GM12878 (cell line): ENCODE results near the gene ST7. TPM values are rescaled to one million over a fixed set of nuclear protein-coding genes. Genes with fewer than 3 reads are reported as not detected.
A peak's percentile ranks its signal among the peaks of the same experiment; 100 is the strongest.

Experiments
- ATAC-seq: fragments of 200-7000 bp; cut with Tn5 transposase; 3 replicates; pipeline ENCODE4 v1.9.1; 2020; ENCODE audit warnings: mild to moderate bottlenecking, moderate library complexity
- BruUV-seq: library from RNA; stranded (reverse); fragments of 400-500 nt; replicated peaks from 2 replicates; lab custom pipeline; 2021; lab: Mats Ljungman, UMichigan
- CTCF ChIA-PET: fragments of 300-600 bp; sonication (Branson Sonifier 250); formaldehyde crosslinking; extraction: SDS; loops from one replicate; lab custom pipeline; 2021; ENCODE audit warnings: inconsistent platforms; lab: Yijun Ruan, JAX
- POLR2A ChIA-PET: fragments of 350-600 bp; formaldehyde crosslinking; extraction: SDS; loops from one replicate; lab custom pipeline; 2021; ENCODE audit warnings: inconsistent platforms; lab: Charles Lee
- RAD21 ChIA-PET: fragments of 300-600 bp; sonication (Branson Sonifier 250); formaldehyde crosslinking; loops from one replicate; lab custom pipeline; 2023; ENCODE audit warnings: antibody characterized with exemption; ENCODE audit not compliant: unreplicated experiment; lab: Charles Lee
- SMC1A ChIA-PET: fragments of 300-600 bp; sonication (Branson Sonifier 250); formaldehyde crosslinking; loops from one replicate; lab custom pipeline; 2023; ENCODE audit not compliant: unreplicated experiment, uncharacterized antibody; lab: Charles Lee
- DNase-seq: peaks from one replicate; pipeline ENCODE4 v3.0.0-alpha.2; 2011; ENCODE audit warnings: low read depth, low spot score
- FAIRE-seq: peaks from 3 replicates; lab custom pipeline; 2011; peaks lifted over from hg19 to GRCh38; lab: Jason Lieb, UNC
- H2AFZ ChIP-seq: 2 replicates; pipeline ENCODE4 v1.6.0; 2011; ENCODE audit warnings: low read depth, low read length, control low read depth; ENCODE audit not compliant: control insufficient read depth
- H3K27ac ChIP-seq: 2 replicates; pipeline ENCODE4 v1.5.1; 2011; ENCODE audit warnings: control low read depth; ENCODE audit not compliant: control insufficient read depth, insufficient read depth
- H3K27me3 ChIP-seq, 2 experiments: replicated peaks in 1 of 2; 2 replicates each; pipeline versions ENCODE4 v1.6.0 to v1.6.1; 2011; ENCODE audit warnings: low read length in 1 of 2; ENCODE audit not compliant: control insufficient read depth in 2 of 2, insufficient read depth in 2 of 2
- H3K36me3 ChIP-seq, 2 experiments: 2 replicates each; pipeline ENCODE4 v1.5.1; 2011; ENCODE audit warnings: low read length in 1 of 2; ENCODE audit not compliant: control insufficient read depth in 2 of 2, insufficient read depth in 2 of 2
- H3K4me1 ChIP-seq: 2 replicates; pipeline ENCODE4 v1.6.1; 2011; ENCODE audit warnings: mild to moderate bottlenecking, low read length, moderate library complexity, mixed read lengths; ENCODE audit not compliant: control insufficient read depth, insufficient read depth
- H3K4me2 ChIP-seq: 2 replicates; pipeline ENCODE4 v1.6.0; 2011; ENCODE audit warnings: control low read depth; ENCODE audit not compliant: control insufficient read depth, insufficient read depth
- H3K4me3 ChIP-seq: fragments of 200-600 bp; sonication (generic); 2 replicates; pipeline ENCODE4 v1.5.1; 2016
- H3K79me2 ChIP-seq: 2 replicates; pipeline ENCODE4 v1.6.0; 2011; ENCODE audit warnings: low read length; ENCODE audit not compliant: control insufficient read depth, insufficient read depth
- H3K9ac ChIP-seq: 2 replicates; pipeline ENCODE4 v1.8.0; 2011; ENCODE audit warnings: low read length, control low read depth, mixed read lengths; ENCODE audit not compliant: control insufficient read depth, insufficient read depth
- H3K9me3 ChIP-seq: replicated peaks from 3 replicates; pipeline ENCODE4 v1.5.1; 2011; ENCODE audit warnings: mild to moderate bottlenecking, low read length; ENCODE audit not compliant: control insufficient read depth, insufficient read depth
- H4K20me1 ChIP-seq: 2 replicates; pipeline ENCODE4 v1.6.0; 2011; ENCODE audit not compliant: control insufficient read depth, insufficient read depth
- CBFB ChIP-seq: IDR thresholded peaks from 2 replicates; pipeline ENCODE4 v1.6.1; 2016; ENCODE audit warnings: antibody characterized with exemption, low read depth
- CBX5 ChIP-seq: sonication (generic); IDR thresholded peaks from 2 replicates; pipeline ENCODE4 v1.6.1; 2016; ENCODE audit warnings: low read depth, moderate library complexity, mild to moderate bottlenecking, inconsistent platforms
- CHD2 ChIP-seq: IDR thresholded peaks from 2 replicates; pipeline ENCODE4 v1.6.1; 2011; ENCODE audit warnings: low read depth, low read length, improper control_type of control experiment, borderline replicate concordance
- CHD4 ChIP-seq: fragments of 200-600 bp; sonication (generic); IDR thresholded peaks from 2 replicates; pipeline ENCODE4 v1.6.1; 2016; ENCODE audit warnings: mild to moderate bottlenecking
- ESRRA ChIP-seq: IDR thresholded peaks from 2 replicates; pipeline ENCODE4 v1.6.1; 2012; ENCODE audit warnings: mild to moderate bottlenecking, low read length, improper control_type of control experiment
- HCFC1 ChIP-seq: fragments of 150-350 bp; IDR thresholded peaks from 2 replicates; pipeline ENCODE4 v1.6.1; 2014; ENCODE audit warnings: low read length
- IRF4 ChIP-seq: IDR thresholded peaks from 2 replicates; pipeline ENCODE4 v1.6.1; 2011; ENCODE audit warnings: low read depth, low read length
- JUND ChIP-seq: IDR thresholded peaks from 2 replicates; pipeline ENCODE4 v1.6.1; 2012; ENCODE audit warnings: low read depth, mild to moderate bottlenecking, low read length, improper control_type of control experiment, moderate library complexity
- MEF2A ChIP-seq: IDR thresholded peaks from 2 replicates; pipeline ENCODE4 v1.6.1; 2011; ENCODE audit warnings: low read depth, mild to moderate bottlenecking, low read length, moderate library complexity; ENCODE audit not compliant: insufficient read depth
- MEF2B ChIP-seq: fragments of 450-650 bp; IDR thresholded peaks from 2 replicates; pipeline ENCODE4 v1.6.1; 2018; ENCODE audit warnings: mild to moderate bottlenecking, moderate library complexity; ENCODE audit not compliant: partially characterized antibody, poor library complexity, severe bottlenecking
- NR2C1 ChIP-seq: fragments of 450-650 bp; IDR thresholded peaks from 2 replicates; pipeline ENCODE4 v1.6.1; 2017; ENCODE audit warnings: antibody characterized with exemption, mild to moderate bottlenecking, moderate library complexity
- RUNX3 ChIP-seq: IDR thresholded peaks from 2 replicates; pipeline ENCODE4 v1.6.1; 2012; ENCODE audit warnings: low read length, inconsistent platforms
- SPI1 ChIP-seq: IDR thresholded peaks from 2 replicates; pipeline ENCODE4 v1.6.1; 2011; ENCODE audit warnings: low read depth, mild to moderate bottlenecking, low read length, moderate library complexity, borderline replicate concordance; ENCODE audit not compliant: insufficient read depth
- ZNF207 ChIP-seq: fragments of 450-650 bp; IDR thresholded peaks from 2 replicates; pipeline ENCODE4 v1.6.1; 2014; ENCODE audit warnings: antibody characterized with exemption, mild to moderate bottlenecking, borderline replicate concordance
- ZNF217 ChIP-seq: fragments of 450-650 bp; IDR thresholded peaks from 2 replicates; pipeline ENCODE4 v1.6.1; 2017; ENCODE audit warnings: antibody characterized with exemption, mild to moderate bottlenecking
- ZNF274 ChIP-seq: IDR thresholded peaks from one replicate; pipeline ENCODE4 v1.8.0; 2011; ENCODE audit not compliant: insufficient read length, insufficient read depth
- WGBS: methylation state at CpG from one replicate; pipeline ENCODE4 v1.1.6; 2016; ENCODE audit warnings: low lambda C conversion rate; ENCODE audit not compliant: insufficient replicate concordance, insufficient coverage; ENCODE audit errors: missing lambda C conversion rate; 5-methylcytosine and 5-hydroxymethylcytosine counted together
- in situ Hi-C: fragments of 300-500 bp; cut with MboI; formaldehyde crosslinking; loops from 9 replicates; pipeline ENCODE4 v1.14.3; 2018; ENCODE audit warnings: mixed read lengths
- intact Hi-C: fragments of 100-400 bp; cut with micrococcal nuclease; formaldehyde crosslinking; loops from one replicate; pipeline ENCODE4 v1.14.2; 2022; ENCODE audit not compliant: unreplicated experiment
- polyA plus RNA-seq, 11 experiments: library from polyadenylated mRNA; depleted of rRNA in 4 of 11; unstranded in 6 of 11; stranded (reverse) in 5 of 11; fragments of >200 nt; fragmentation: Nextera tagmentation in 4 of 11; fragmentation: Illumina TruSeq in 1 of 11; extraction: Ambion mirVana in 4 of 11; extraction: Trizol in 1 of 11; gene quantifications; 1 replicate in 1 of 11; 2 replicates in 10 of 11; pipeline versions ENCODE4 v1.2.1 to v1.2.3, GENCODE V29; 2011 to 2016; ENCODE audit warnings: inconsistent platforms in 2 of 11, missing spikeins in 2 of 11, low read depth in 1 of 11
- total RNA-seq, 4 experiments: library from RNA; depleted of rRNA in 3 of 4; stranded (reverse); fragments of >200 nt in 3 of 4; fragmentation: Illumina TruSeq in 1 of 4; extraction: Trizol in 1 of 4; gene quantifications; 2 replicates each; pipeline versions ENCODE4 v1.2.1 to v1.2.3, GENCODE V29; 2013 to 2021
- TF ChIP-seq, protein P1 (sequence below): fragments of 450-650 bp; IDR thresholded peaks from 2 replicates; pipeline ENCODE4 v1.6.1; 2017; ENCODE audit warnings: mild to moderate bottlenecking, moderate library complexity

ST7 gene
- total and polyA plus RNA-seq, 10 of the 15 experiments (the other 5 are each of a cell fraction or from before 2014, with no cell fraction given) = 27.7 to 76.4 (median 53.6) TPM

DNA sequence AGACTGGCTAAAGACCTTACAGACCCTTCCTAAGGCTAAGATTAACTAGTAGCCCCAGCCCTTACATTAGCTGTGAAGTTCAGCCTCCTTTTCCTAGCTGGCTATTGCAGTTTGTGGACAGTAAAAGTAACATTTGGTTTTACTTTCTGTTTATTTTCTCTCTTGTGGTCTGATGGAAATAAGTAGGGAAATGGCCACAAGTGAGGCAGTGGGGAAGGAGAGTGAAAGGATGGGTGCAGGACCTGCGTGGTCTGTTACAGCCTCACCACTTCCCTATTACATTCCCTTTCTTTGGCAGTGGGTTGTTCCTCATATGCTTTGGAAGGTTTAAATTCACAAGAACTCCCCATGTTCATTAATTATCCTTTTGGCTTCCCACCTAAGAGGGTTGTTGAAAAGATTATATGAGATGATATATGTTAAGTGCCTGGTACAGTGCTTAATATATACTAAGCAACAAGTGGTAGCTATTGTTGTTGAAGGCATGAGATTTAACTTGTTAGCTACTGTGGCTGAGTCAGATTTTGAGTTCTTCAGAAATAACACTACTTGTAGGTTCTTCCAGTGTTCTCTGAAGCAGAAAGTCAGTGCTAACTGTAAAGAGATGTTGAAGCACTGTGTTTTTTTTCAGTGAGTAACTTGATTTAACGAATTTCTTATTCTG lies 181.7 kb downstream of the ST7 start:
- Histone ChIP-seq H3K79me2 (no peaks in the 10 kb centered on the region), H3K9me3 (no peaks in the 10 kb centered on the region), H4K20me1 (no peaks in the 10 kb centered on the region), H3K4me2 (no peak overlapping the region; the same call in 1 of the 2 replicates), H3K27ac (peak overlapping the region; percentile 46; the same call in 1 of the 2 replicates), H3K36me3 (peaks cover 4 to 32% of the 10 kb centered on the region in 2 experiments), H3K4me3 (no peak overlapping the region), H3K9ac (no peak overlapping the region), H3K27me3 (no peaks in the 10 kb centered on the region), H2AFZ (no peak overlapping the region), H3K4me1 (peaks cover 9% of the 10 kb centered on the region; the same call in 1 of the 2 replicates)
- ChIA-PET CTCF (interaction anchor here (0.9 to 4.0 kb wide), 11 partner anchors 9 to 245 kb away, joined by 3 to 25 read pairs (median 3); no protein-coding TSS in a partner anchor), POLR2A (interaction anchor here (1.2 kb wide), 1 partner anchor 24 kb away, joined by 3 read pairs; no protein-coding TSS in a partner anchor), RAD21 (interaction anchor here (1.3 to 2.7 kb wide), 2 partner anchors 9 to 202 kb away, joined by 3 to 17 read pairs; no protein-coding TSS in a partner anchor), SMC1A (interaction anchor here (0.6 to 2.7 kb wide), 13 partner anchors 8 to 249 kb away, joined by 3 to 14 read pairs (median 3); no protein-coding TSS in a partner anchor)
- in situ Hi-C loops = no loop called here
- FAIRE-seq (no peak), ATAC-seq (peak; percentile 38), DNase-seq (no peak)
- BruUV-seq = no TSS peak
- intact Hi-C loops = no loop called here
- peak; percentile 46 for TF ChIP-seq RUNX3
- no peak for TF ChIP-seq ESRRA
- no peak for TF ChIP-seq ZNF274
- TF ChIP-seq IRF4 = no peak
- TF ChIP-seq CBX5 = no peak
- TF ChIP-seq MEF2A = no peak
- peak; percentile 44; the same call in 1 of the 2 replicates for TF ChIP-seq SPI1
- TF ChIP-seq, protein P1, sequence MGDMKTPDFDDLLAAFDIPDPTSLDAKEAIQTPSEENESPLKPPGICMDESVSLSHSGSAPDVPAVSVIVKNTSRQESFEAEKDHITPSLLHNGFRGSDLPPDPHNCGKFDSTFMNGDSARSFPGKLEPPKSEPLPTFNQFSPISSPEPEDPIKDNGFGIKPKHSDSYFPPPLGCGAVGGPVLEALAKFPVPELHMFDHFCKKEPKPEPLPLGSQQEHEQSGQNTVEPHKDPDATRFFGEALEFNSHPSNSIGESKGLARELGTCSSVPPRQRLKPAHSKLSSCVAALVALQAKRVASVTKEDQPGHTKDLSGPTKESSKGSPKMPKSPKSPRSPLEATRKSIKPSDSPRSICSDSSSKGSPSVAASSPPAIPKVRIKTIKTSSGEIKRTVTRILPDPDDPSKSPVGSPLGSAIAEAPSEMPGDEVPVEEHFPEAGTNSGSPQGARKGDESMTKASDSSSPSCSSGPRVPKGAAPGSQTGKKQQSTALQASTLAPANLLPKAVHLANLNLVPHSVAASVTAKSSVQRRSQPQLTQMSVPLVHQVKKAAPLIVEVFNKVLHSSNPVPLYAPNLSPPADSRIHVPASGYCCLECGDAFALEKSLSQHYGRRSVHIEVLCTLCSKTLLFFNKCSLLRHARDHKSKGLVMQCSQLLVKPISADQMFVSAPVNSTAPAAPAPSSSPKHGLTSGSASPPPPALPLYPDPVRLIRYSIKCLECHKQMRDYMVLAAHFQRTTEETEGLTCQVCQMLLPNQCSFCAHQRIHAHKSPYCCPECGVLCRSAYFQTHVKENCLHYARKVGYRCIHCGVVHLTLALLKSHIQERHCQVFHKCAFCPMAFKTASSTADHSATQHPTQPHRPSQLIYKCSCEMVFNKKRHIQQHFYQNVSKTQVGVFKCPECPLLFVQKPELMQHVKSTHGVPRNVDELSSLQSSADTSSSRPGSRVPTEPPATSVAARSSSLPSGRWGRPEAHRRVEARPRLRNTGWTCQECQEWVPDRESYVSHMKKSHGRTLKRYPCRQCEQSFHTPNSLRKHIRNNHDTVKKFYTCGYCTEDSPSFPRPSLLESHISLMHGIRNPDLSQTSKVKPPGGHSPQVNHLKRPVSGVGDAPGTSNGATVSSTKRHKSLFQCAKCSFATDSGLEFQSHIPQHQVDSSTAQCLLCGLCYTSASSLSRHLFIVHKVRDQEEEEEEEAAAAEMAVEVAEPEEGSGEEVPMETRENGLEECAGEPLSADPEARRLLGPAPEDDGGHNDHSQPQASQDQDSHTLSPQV = no peak
- no peak for TF ChIP-seq CHD2
- TF ChIP-seq CBFB = no peak
- TF ChIP-seq ZNF207 = no peak
- TF ChIP-seq JUND = no peak
- TF ChIP-seq NR2C1 = no peak
- TF ChIP-seq HCFC1 = no peak
- no peak for TF ChIP-seq ZNF217
- TF ChIP-seq CHD4 = no peak
- TF ChIP-seq MEF2B = no peak
- WGBS = 28% methylated on average over 2 of the region's 2 CpGs
